SU-DHL-6 (cell line): ENCODE data around the gene UBL4A.

Experiments used
- CTCF ChIP-seq: fragments of 200-600 bp; sonication (generic); IDR thresholded peaks from one replicate; pipeline ENCODE4 v1.5.1; 2017; ENCODE audit warnings: antibody characterized with exemption, mild to moderate bottlenecking, low read length, moderate library complexity; ENCODE audit not compliant: insufficient read depth, poor library complexity, severe bottlenecking
- EZH2phosphoT487 ChIP-seq: fragments of 200-600 bp; sonication (generic), shearing (Covaris generic); conservative IDR thresholded peaks from 2 replicates; pipeline ENCODE4 v1.6.1; 2018; ENCODE audit warnings: mild to moderate bottlenecking, antibody characterized with exemption, low read length, moderate library complexity, mixed read lengths

DNA sequence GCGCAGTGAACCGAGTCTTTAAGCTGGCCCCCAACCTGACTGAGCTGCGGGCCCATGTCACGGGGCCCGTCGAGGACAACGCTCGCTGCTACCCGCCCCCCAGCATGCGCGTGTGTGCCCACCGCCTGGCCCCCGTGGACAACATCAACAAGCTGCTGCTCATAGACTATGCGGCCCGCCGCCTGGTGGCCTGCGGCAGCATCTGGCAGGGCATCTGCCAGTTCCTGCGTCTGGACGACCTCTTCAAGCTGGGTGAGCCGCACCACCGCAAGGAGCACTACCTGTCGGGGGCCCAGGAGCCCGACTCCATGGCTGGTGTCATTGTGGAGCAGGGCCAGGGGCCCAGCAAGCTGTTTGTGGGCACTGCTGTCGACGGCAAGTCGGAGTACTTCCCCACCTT lies 26.1 kb downstream of the UBL4A start:
- TF ChIP-seq CTCF (no peak), EZH2phosphoT487 (no peak)
